SK-N-SH (cell line): ENCODE results near the gene CSTPP1. TPM values are rescaled to one million over a fixed set of nuclear protein-coding genes. Genes with fewer than 3 reads are reported as not detected.

Source experiments
- CTCF ChIA-PET: fragments of 300-600, 350-600 bp; formaldehyde crosslinking; extraction: SDS; loops from one replicate; lab custom pipeline; 2021; lab: Yijun Ruan, JAX
- POLR2A ChIA-PET: fragments of 350-600 bp; sonication (Branson Sonifier 250); formaldehyde crosslinking; extraction: SDS; loops from one replicate; lab custom pipeline; 2020; ENCODE audit warnings: antibody characterized with exemption, inconsistent platforms; lab: Yijun Ruan, JAX
- DNase-seq: peaks from one replicate; pipeline ENCODE4 v3.0.0; 2012
- H2AFZ ChIP-seq: fragments of 200-600 bp; sonication (generic); 2 replicates; pipeline ENCODE4 v1.8.1; 2016; ENCODE audit warnings: antibody characterized with exemption, mild to moderate bottlenecking, low read depth
- H3F3A ChIP-seq: fragments of 200-600 bp; sonication (generic); replicated peaks from 2 replicates; pipeline ENCODE3; 2016; ENCODE audit warnings: antibody characterized with exemption, mild to moderate bottlenecking; ENCODE audit not compliant: insufficient read depth
- H3K27ac ChIP-seq, 2 experiments: fragments of 200-500 bp in 1 of 2; fragments of 200-600 bp in 1 of 2; sonication (Bioruptor generic) in 1 of 2; sonication (generic), shearing (Covaris generic) in 1 of 2; 2 replicates each; pipeline versions ENCODE4 v1.5.1 to v1.6.1; 2014 to 2016; ENCODE audit warnings: low read depth in 2 of 2, inconsistent platforms in 1 of 2, low read length in 1 of 2, mild to moderate bottlenecking in 1 of 2, mixed read lengths in 1 of 2
- H3K27me3 ChIP-seq: fragments of 200-600 bp; sonication (generic), shearing (Covaris generic); 2 replicates; pipeline ENCODE4 v1.6.1; 2016; ENCODE audit warnings: mixed run types; ENCODE audit not compliant: insufficient read depth
- H3K36me3 ChIP-seq, 2 experiments: fragments of 200-500 bp in 1 of 2; fragments of 200-600 bp in 1 of 2; sonication (Bioruptor generic) in 1 of 2; sonication (generic) in 1 of 2; replicated peaks in 1 of 2; 2 replicates each; pipeline versions ENCODE3 to v1.5.1; 2014 to 2016; ENCODE audit warnings: low read length in 1 of 2, mild to moderate bottlenecking in 1 of 2; ENCODE audit not compliant: insufficient read depth in 2 of 2, control insufficient read depth in 1 of 2
- H3K4me1 ChIP-seq, 2 experiments: fragments of 200-500 bp in 1 of 2; fragments of 200-600 bp in 1 of 2; sonication (Bioruptor generic) in 1 of 2; sonication (generic), shearing (Covaris generic) in 1 of 2; 2 replicates each; pipeline versions ENCODE4 v1.5.1 to v1.6.1; 2014 to 2016; ENCODE audit warnings: low read depth in 1 of 2, low read length in 1 of 2, mixed run types in 1 of 2; ENCODE audit not compliant: insufficient read depth in 2 of 2, control insufficient read depth in 1 of 2
- H3K4me2 ChIP-seq: fragments of 200-600 bp; sonication (generic), shearing (Covaris generic); 2 replicates; pipeline ENCODE4 v1.6.1; 2017; ENCODE audit warnings: mixed run types
- H3K4me3 ChIP-seq, 2 experiments: fragments of 200-500 bp in 1 of 2; fragments of 200-600 bp in 1 of 2; sonication (Bioruptor generic) in 1 of 2; sonication (generic), shearing (Covaris generic) in 1 of 2; 2 replicates each; pipeline versions ENCODE4 v1.5.1 to v1.8.1; 2014 to 2016; ENCODE audit warnings: low read depth in 2 of 2, inconsistent platforms in 1 of 2, low read length in 1 of 2, mild to moderate bottlenecking in 1 of 2, mixed read lengths in 1 of 2, moderate library complexity in 1 of 2
- H3K79me2 ChIP-seq: fragments of 200-600 bp; sonication (generic); 2 replicates; pipeline ENCODE4 v1.8.1; 2017; ENCODE audit warnings: mild to moderate bottlenecking; ENCODE audit not compliant: insufficient read depth
- H3K9ac ChIP-seq: fragments of 200-600 bp; sonication (generic); 2 replicates; pipeline ENCODE4 v1.6.1; 2017; ENCODE audit warnings: mixed run types
- H3K9me2 ChIP-seq: fragments of 200-600 bp; sonication (generic); 2 replicates; pipeline ENCODE4 v1.6.1; 2017; ENCODE audit warnings: mixed run types
- H3K9me3 ChIP-seq: fragments of 200-600 bp; sonication (generic); 2 replicates; pipeline ENCODE4 v1.6.1; 2017; ENCODE audit warnings: mixed run types, mild to moderate bottlenecking, moderate library complexity
- H4K20me1 ChIP-seq: fragments of 200-600 bp; sonication (generic); 2 replicates; pipeline ENCODE4 v1.6.1; 2017; ENCODE audit warnings: mild to moderate bottlenecking, mixed run types; ENCODE audit not compliant: insufficient read depth
- EZH2phosphoT487 ChIP-seq: fragments of 200-600 bp; sonication (generic); IDR thresholded peaks from 2 replicates; pipeline ENCODE4 v1.6.1; 2017; ENCODE audit warnings: low read depth, mixed run types, mild to moderate bottlenecking, antibody characterized with exemption, moderate library complexity, borderline replicate concordance
- FOSL2 ChIP-seq: IDR thresholded peaks from 2 replicates; pipeline ENCODE4 v1.4.0; 2012; ENCODE audit warnings: low read depth, mild to moderate bottlenecking, moderate library complexity, borderline replicate concordance
- FOXJ3 ChIP-seq: sonication (generic); formaldehyde crosslinking; IDR thresholded peaks from 2 replicates; pipeline ENCODE4 v1.5.1; 2020; ENCODE audit warnings: mild to moderate bottlenecking, missing genetic modification reagents
- FOXM1 ChIP-seq: IDR thresholded peaks from 2 replicates; pipeline ENCODE4 v1.4.0; 2012; ENCODE audit warnings: low read depth, mild to moderate bottlenecking
- GABPA ChIP-seq: IDR thresholded peaks from 2 replicates; pipeline ENCODE4 v1.4.0; 2012; ENCODE audit warnings: low read depth, mild to moderate bottlenecking
- GATA2 ChIP-seq: sonication (generic); formaldehyde crosslinking; IDR thresholded peaks from 2 replicates; pipeline ENCODE4 v1.5.0; 2020; ENCODE audit warnings: mild to moderate bottlenecking, missing genetic modification reagents
- IRF3 ChIP-seq: fragments of 150-350 bp; IDR thresholded peaks from 2 replicates; pipeline ENCODE4 v1.6.1; 2016; ENCODE audit warnings: mild to moderate bottlenecking, low read depth, low read length
- JUND ChIP-seq: IDR thresholded peaks from 2 replicates; pipeline ENCODE4 v1.4.0; 2012
- MEF2A ChIP-seq: IDR thresholded peaks from 2 replicates; pipeline ENCODE4 v1.4.0; 2012; ENCODE audit warnings: low read depth, borderline replicate concordance
- MXI1 ChIP-seq: IDR thresholded peaks from 2 replicates; pipeline ENCODE4 v1.6.1; 2012; ENCODE audit warnings: mild to moderate bottlenecking, low read depth, low read length, improper control_type of control experiment
- NFIC ChIP-seq: IDR thresholded peaks from 2 replicates; pipeline ENCODE4 v1.4.0; 2012; ENCODE audit warnings: borderline replicate concordance
- NRF1 ChIP-seq: IDR thresholded peaks from 2 replicates; pipeline ENCODE4 v1.6.1; 2012; ENCODE audit warnings: low read depth, mild to moderate bottlenecking, low read length
- PBX3 ChIP-seq: IDR thresholded peaks from 2 replicates; pipeline ENCODE4; 2012
- POLR2AphosphoS5 ChIP-seq: IDR thresholded peaks from 2 replicates; pipeline ENCODE4 v1.6.1; 2012; ENCODE audit warnings: low read depth, low read length
- RCOR1 ChIP-seq: fragments of 150-350 bp; IDR thresholded peaks from 2 replicates; pipeline ENCODE4 v1.6.1; 2017; ENCODE audit warnings: antibody characterized with exemption, low read length
- RFX5 ChIP-seq: IDR thresholded peaks from 2 replicates; pipeline ENCODE4 v1.6.1; 2012; ENCODE audit warnings: mild to moderate bottlenecking, improper control_type of control experiment, low read length
- SIN3A ChIP-seq: IDR thresholded peaks from 2 replicates; pipeline ENCODE4 v1.6.1; 2012; ENCODE audit warnings: low read depth, mild to moderate bottlenecking, low read length, moderate library complexity, borderline replicate concordance
- TAF1 ChIP-seq: IDR thresholded peaks from 2 replicates; pipeline ENCODE4 v1.6.1; 2012; ENCODE audit warnings: low read depth, mild to moderate bottlenecking, low read length, moderate library complexity, borderline replicate concordance
- TCF12 ChIP-seq: IDR thresholded peaks from 2 replicates; pipeline ENCODE4 v1.4.0; 2012
- TEAD4 ChIP-seq: IDR thresholded peaks from 2 replicates; pipeline ENCODE4 v1.4.0; 2012; ENCODE audit warnings: mild to moderate bottlenecking, borderline replicate concordance; ENCODE audit not compliant: insufficient read depth
- USF1 ChIP-seq: IDR thresholded peaks from 2 replicates; pipeline ENCODE4 v1.4.0; 2012; ENCODE audit warnings: low read depth, borderline replicate concordance
- WGBS: methylation state at CpG from one replicate; pipeline ENCODE4 v1.1.6; 2017; ENCODE audit warnings: low lambda C conversion rate; 5-methylcytosine and 5-hydroxymethylcytosine counted together
- polyA plus RNA-seq, 3 experiments: library from polyadenylated mRNA; depleted of rRNA; stranded (reverse); fragments of >200 nt; gene quantifications; 2 replicates each; pipeline ENCODE4 v1.2.3, GENCODE V29; 2012

Gene CSTPP1
- polyA plus RNA-seq, 1 of the 3 experiments (the other 2 are of a cell fraction), result 85.7 TPM

GRCh38 chr11:47187723-47188122 lies 251.2 kb downstream of the CSTPP1 start:
- peak overlapping the region; percentile 98 for H3K4me2 ChIP-seq
- peak overlapping the region; percentile 46; the same call in 1 of the 2 replicates for H3K9ac ChIP-seq
- WGBS, result 41% methylated on average over 5 of the region's 5 CpGs
- peaks cover 11 to 33% of the 10 kb centered on the region in 2 experiments; a peak in 3 of 4 replicates for H3K4me1 ChIP-seq
- no peaks in the 10 kb centered on the region for H3K36me3 ChIP-seq
- H3K4me3 ChIP-seq, result peak overlapping the region; percentile 64 to 69
- POLR2A ChIA-PET, result interaction anchor here (0.7 to 4.9 kb wide), 15 partner anchors 9 to 222 kb away, joined by 3 to 69 read pairs (median 6); partner anchors contain the start of genes ACP2, DDB2 and NR1H3
- peak overlapping the region; percentile 78 for H2AFZ ChIP-seq
- CTCF ChIA-PET, result interaction anchor here (1.0 to 4.2 kb wide), 16 partner anchors 9 to 224 kb away, joined by 3 to 31 read pairs (median 8); partner anchors contain the start of genes ACP2, DDB2 and NR1H3
- TF ChIP-seq TCF12 (no peak), GATA2 (CRISPR knock-in tag) (peak; percentile 45; the same call in 1 of the 2 replicates)
- no peaks in the 10 kb centered on the region for H3K9me2 ChIP-seq
- H3K27ac ChIP-seq, result peak overlapping the region in 1 of 2 experiments; percentile 94; a peak in 3 of 4 replicates
- DNase-seq, result peak; percentile 69
- peaks cover 23% of the 10 kb centered on the region for H3F3A ChIP-seq
- H4K20me1 ChIP-seq, result no peaks in the 10 kb centered on the region
- H3K79me2 ChIP-seq, result peaks cover 9% of the 10 kb centered on the region; the same call in 1 of the 2 replicates
- no peaks in the 10 kb centered on the region for H3K27me3 ChIP-seq
- no peaks in the 10 kb centered on the region for H3K9me3 ChIP-seq

GRCh38 chr11:47188259-47188658 lies 251.7 kb downstream of the CSTPP1 start:
- Histone ChIP-seq H3K27ac (peak overlapping the region in 1 of 2 experiments; percentile 94; a peak in 2 of 4 replicates), H3K9me2 (no peaks in the 10 kb centered on the region), H3K4me3 (no peak overlapping the region), H3K4me2 (no peak overlapping the region), H3F3A (peaks cover 23% of the 10 kb centered on the region), H3K9ac (no peak overlapping the region), H3K79me2 (peaks cover 9% of the 10 kb centered on the region; the same call in 1 of the 2 replicates), H3K9me3 (no peaks in the 10 kb centered on the region), H3K4me1 (peaks cover 11 to 33% of the 10 kb centered on the region in 2 experiments; a peak in 3 of 4 replicates), H3K36me3 (no peaks in the 10 kb centered on the region), H4K20me1 (no peaks in the 10 kb centered on the region), H3K27me3 (no peaks in the 10 kb centered on the region), H2AFZ (no peak overlapping the region)
- peak; percentile 83 for DNase-seq
- ChIA-PET CTCF (interaction anchor here (1.0 to 4.2 kb wide), 11 partner anchors 10 to 223 kb away, joined by 3 to 31 read pairs (median 13); partner anchors contain the start of genes ACP2 and DDB2), POLR2A (interaction anchor here (1.1 to 4.9 kb wide), 12 partner anchors 10 to 221 kb away, joined by 3 to 69 read pairs (median 8); partner anchors contain the start of genes ACP2 and DDB2)
- no CpG with 5 or more reads among the region's 1 CpG for WGBS
- TF ChIP-seq MXI1, result 0 out of 2 replicates have a peak, but pooled peaks have one; percentile 51
- no peak for TF ChIP-seq GABPA
- TF ChIP-seq TEAD4, result no peak
- TF ChIP-seq POLR2AphosphoS5, result peak; percentile 19; the same call in 1 of the 2 replicates
- no peak for TF ChIP-seq TAF1
- TF ChIP-seq EZH2phosphoT487, result no peak
- no peak for TF ChIP-seq FOXM1
- no peak for TF ChIP-seq IRF3
- peak; percentile 96 for TF ChIP-seq RCOR1
- no peak for TF ChIP-seq FOSL2
- no peak for TF ChIP-seq SIN3A
- peak; percentile 49; the same call in 1 of the 2 replicates for TF ChIP-seq TCF12
- no peak for TF ChIP-seq RFX5
- no peak for TF ChIP-seq JUND
- TF ChIP-seq NFIC, result no peak
- no peak for TF ChIP-seq PBX3
- no peak for TF ChIP-seq NRF1
- TF ChIP-seq MEF2A, result no peak
- TF ChIP-seq FOXJ3 (CRISPR knock-in tag), result peak; percentile 40; the same call in 1 of the 2 replicates
- no peak for TF ChIP-seq USF1
